ENCODE data around the gene NFYA.

DNA sequence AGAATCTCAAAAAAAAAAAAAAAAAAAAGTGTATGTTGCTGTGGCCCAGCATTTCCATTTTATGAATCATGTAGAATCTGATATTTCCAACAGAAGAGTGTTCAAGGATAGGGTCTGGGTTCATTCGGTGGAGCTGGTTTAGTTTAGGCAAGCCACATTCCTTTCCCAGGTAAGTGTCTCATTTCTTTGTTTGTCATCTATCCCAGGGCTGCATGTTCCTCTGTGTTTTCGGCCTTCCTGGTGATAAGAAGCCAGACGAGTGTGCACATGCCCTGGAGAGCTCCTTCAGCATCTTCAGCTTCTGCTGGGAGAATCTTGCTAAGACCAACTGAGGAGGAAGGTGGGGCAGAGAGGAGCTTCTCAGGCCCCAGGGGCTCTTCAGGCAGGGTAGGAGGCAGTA, 38.2 kb downstream of the NFYA start:
- TF ChIP-seq CTCF (IDR thresholded peaks at IDR 0.05) (no peak), POLR2A (IDR thresholded peaks at IDR 0.05) (no peak)

Data from testis (tissue), 2 donors.